Stimulated activated naive CD8-positive, alpha-beta T cell treated with anti-CD3 and anti-CD28 coated beads, Interleukin-15, Interleukin-2, amounts not matched to agents 100 ng/mL and 50 ng/mL, for 24 hours (primary cell): Measurements from ENCODE around the gene ARHGEF28.

Experiments
- H3K27ac Mint-ChIP-seq: one replicate; pipeline ENCODE4 v1.8.0; 2021; ENCODE audit warnings: mild to moderate bottlenecking, mixed read lengths
- H3K27me3 Mint-ChIP-seq: one replicate; pipeline ENCODE4 v1.8.0; 2021; ENCODE audit warnings: mixed read lengths
- H3K36me3 Mint-ChIP-seq: one replicate; pipeline ENCODE4 v1.8.0; 2021; ENCODE audit warnings: low read depth, mixed read lengths
- H3K4me1 Mint-ChIP-seq: one replicate; pipeline ENCODE4 v1.8.0; 2021; ENCODE audit warnings: low read depth, mixed read lengths
- H3K4me3 Mint-ChIP-seq: one replicate; pipeline ENCODE4 v1.8.0; 2021; ENCODE audit warnings: mild to moderate bottlenecking, mixed read lengths
- H3K9me3 Mint-ChIP-seq: one replicate; pipeline ENCODE4 v1.8.0; 2021; ENCODE audit warnings: mixed read lengths

Gene ARHGEF28

GRCh38 chr5:73607228-73607627, 18.8 kb upstream of the ARHGEF28 start:
- no peak overlapping the region for H3K4me3 Mint-ChIP-seq
- H3K27ac Mint-ChIP-seq = no peak overlapping the region
- H3K4me1 Mint-ChIP-seq = no peaks in the 10 kb centered on the region

GRCh38 chr5:73612799-73613198, 13.2 kb upstream of the ARHGEF28 start:
- Mint-ChIP-seq H3K36me3 (no peaks in the 10 kb centered on the region), H3K27me3 (peaks cover 25% of the 10 kb centered on the region), H3K4me3 (no peak overlapping the region), H3K9me3 (no peaks in the 10 kb centered on the region), H3K4me1 (no peaks in the 10 kb centered on the region), H3K27ac (no peak overlapping the region)

More at GRCh38 chr5:73607228-73607627, 18.8 kb upstream of the ARHGEF28 start:
- Mint-ChIP-seq H3K9me3 (no peaks in the 10 kb centered on the region), H3K36me3 (no peaks in the 10 kb centered on the region), H3K27me3 (peaks cover 25% of the 10 kb centered on the region)

- H3K27me3 Mint-ChIP-seq = peaks cover 29% of the 10 kb centered on the region
These were observed 10.9 kb upstream of the ARHGEF28 start for GRCh38 chr5:73615085-73615484.

GRCh38 chr5:73615947-73616346, 10.0 kb upstream of the ARHGEF28 start:
- peaks cover 27% of the 10 kb centered on the region for H3K27me3 Mint-ChIP-seq
- H3K36me3 Mint-ChIP-seq = no peaks in the 10 kb centered on the region
- no peaks in the 10 kb centered on the region for H3K4me1 Mint-ChIP-seq
- H3K9me3 Mint-ChIP-seq = no peaks in the 10 kb centered on the region
- no peak overlapping the region for H3K27ac Mint-ChIP-seq
- no peak overlapping the region for H3K4me3 Mint-ChIP-seq

More at GRCh38 chr5:73615085-73615484, 10.9 kb upstream of the ARHGEF28 start:
- H3K4me3 Mint-ChIP-seq = no peak overlapping the region
- no peaks in the 10 kb centered on the region for H3K9me3 Mint-ChIP-seq
- H3K36me3 Mint-ChIP-seq = no peaks in the 10 kb centered on the region
- H3K27ac Mint-ChIP-seq = no peak overlapping the region
- H3K4me1 Mint-ChIP-seq = no peaks in the 10 kb centered on the region

- no peak overlapping the region for H3K4me3 Mint-ChIP-seq
- H3K4me1 Mint-ChIP-seq = no peaks in the 10 kb centered on the region
- no peak overlapping the region for H3K27ac Mint-ChIP-seq
- no peaks in the 10 kb centered on the region for H3K36me3 Mint-ChIP-seq
- peaks cover 36% of the 10 kb centered on the region for H3K27me3 Mint-ChIP-seq
- no peaks in the 10 kb centered on the region for H3K9me3 Mint-ChIP-seq
These were observed 8.3 kb upstream of the ARHGEF28 start for GRCh38 chr5:73617510-73618279.

GRCh38 chr5:73619606-73620333, 6.2 kb upstream of the ARHGEF28 start:
- no peaks in the 10 kb centered on the region for H3K4me1 Mint-ChIP-seq
- H3K27me3 Mint-ChIP-seq = peaks cover 48% of the 10 kb centered on the region
- no peak overlapping the region for H3K27ac Mint-ChIP-seq
- no peak overlapping the region for H3K4me3 Mint-ChIP-seq
- H3K9me3 Mint-ChIP-seq = no peaks in the 10 kb centered on the region
- H3K36me3 Mint-ChIP-seq = no peaks in the 10 kb centered on the region

GRCh38 chr5:73620334-73620687, 5.7 kb upstream of the ARHGEF28 start:
- H3K4me1 Mint-ChIP-seq = no peaks in the 10 kb centered on the region

GRCh38 chr5:73623060-73623459, 2.9 kb upstream of the ARHGEF28 start:
- Mint-ChIP-seq H3K27ac (no peak overlapping the region), H3K36me3 (no peaks in the 10 kb centered on the region), H3K4me1 (no peaks in the 10 kb centered on the region), H3K4me3 (no peak overlapping the region), H3K9me3 (no peaks in the 10 kb centered on the region), H3K27me3 (peaks cover 69% of the 10 kb centered on the region)

More at GRCh38 chr5:73620334-73620687, 5.7 kb upstream of the ARHGEF28 start:
- Mint-ChIP-seq H3K36me3 (no peaks in the 10 kb centered on the region), H3K4me3 (no peak overlapping the region), H3K27me3 (peaks cover 53% of the 10 kb centered on the region), H3K27ac (no peak overlapping the region), H3K9me3 (no peaks in the 10 kb centered on the region)

GRCh38 chr5:73623901-73624404, 2.0 kb upstream of the ARHGEF28 start:
- Mint-ChIP-seq H3K36me3 (no peaks in the 10 kb centered on the region), H3K4me3 (no peak overlapping the region), H3K27me3 (peaks cover 77% of the 10 kb centered on the region), H3K9me3 (no peaks in the 10 kb centered on the region), H3K27ac (no peak overlapping the region), H3K4me1 (no peaks in the 10 kb centered on the region)

- Mint-ChIP-seq H3K4me1 (no peaks in the 10 kb centered on the region), H3K27ac (no peak overlapping the region), H3K9me3 (no peaks in the 10 kb centered on the region), H3K36me3 (no peaks in the 10 kb centered on the region), H3K4me3 (no peak overlapping the region), H3K27me3 (peaks cover 77% of the 10 kb centered on the region)
These were observed 1.1 kb upstream of the ARHGEF28 start for GRCh38 chr5:73624888-73625287.

- H3K9me3 Mint-ChIP-seq = no peaks in the 10 kb centered on the region
- no peaks in the 10 kb centered on the region for H3K36me3 Mint-ChIP-seq
- no peaks in the 10 kb centered on the region for H3K4me1 Mint-ChIP-seq
- no peak overlapping the region for H3K27ac Mint-ChIP-seq
- peaks cover 76% of the 10 kb centered on the region for H3K27me3 Mint-ChIP-seq
- H3K4me3 Mint-ChIP-seq = peak overlapping the region; percentile 70
These were observed 538 bp upstream of the ARHGEF28 start for GRCh38 chr5:73625372-73625943.

- Mint-ChIP-seq H3K4me1 (no peaks in the 10 kb centered on the region), H3K36me3 (no peaks in the 10 kb centered on the region), H3K9me3 (no peaks in the 10 kb centered on the region), H3K27ac (no peak overlapping the region), H3K4me3 (peak overlapping the region; percentile 10), H3K27me3 (peaks cover 76% of the 10 kb centered on the region)
These were observed 868 bp downstream of the ARHGEF28 start for GRCh38 chr5:73626814-73627313.

- Mint-ChIP-seq H3K9me3 (no peaks in the 10 kb centered on the region), H3K4me3 (no peak overlapping the region), H3K27ac (no peak overlapping the region), H3K36me3 (no peaks in the 10 kb centered on the region), H3K4me1 (no peaks in the 10 kb centered on the region), H3K27me3 (peaks cover 54% of the 10 kb centered on the region)
These were observed 3.5 kb downstream of the ARHGEF28 start for GRCh38 chr5:73629456-73629855.

GRCh38 chr5:73630765-73631164, 4.8 kb downstream of the ARHGEF28 start:
- Mint-ChIP-seq H3K9me3 (no peaks in the 10 kb centered on the region), H3K27ac (no peak overlapping the region)

GRCh38 chr5:73631500-73631899, 5.5 kb downstream of the ARHGEF28 start:
- H3K4me1 Mint-ChIP-seq = no peaks in the 10 kb centered on the region
- no peak overlapping the region for H3K4me3 Mint-ChIP-seq
- H3K36me3 Mint-ChIP-seq = no peaks in the 10 kb centered on the region
- H3K27ac Mint-ChIP-seq = no peak overlapping the region
- H3K9me3 Mint-ChIP-seq = no peaks in the 10 kb centered on the region
- peaks cover 49% of the 10 kb centered on the region for H3K27me3 Mint-ChIP-seq

More at GRCh38 chr5:73630765-73631164, 4.8 kb downstream of the ARHGEF28 start:
- no peaks in the 10 kb centered on the region for H3K36me3 Mint-ChIP-seq
- H3K27me3 Mint-ChIP-seq = peaks cover 47% of the 10 kb centered on the region
- no peaks in the 10 kb centered on the region for H3K4me1 Mint-ChIP-seq
- H3K4me3 Mint-ChIP-seq = no peak overlapping the region
